ENCODE results near the gene IFT122.

GRCh38 chr3:129513705-129514104 lies 73.7 kb downstream of the IFT122 start:
- TF ChIP-seq POLR2A (IDR thresholded peaks at IDR 0.05): no peak
- no peak for TF ChIP-seq POLR2AphosphoS5 (IDR thresholded peaks at IDR 0.05)
- TF ChIP-seq CTCF (IDR thresholded peaks at IDR 0.05): no peak
- no peak for TF ChIP-seq EP300 (IDR thresholded peaks at IDR 0.05)

All from upper lobe of left lung (tissue), 4 donors.